NB4 (cell line): Measurements from ENCODE around the gene GABRB1.

ENCODE experiments used
- DNase-seq: peaks from one replicate; pipeline ENCODE4 v3.0.0; 2010; ENCODE audit warnings: low read depth
- H3K4me3 ChIP-seq: one replicate; pipeline ENCODE4 v1.5.1; 2011; ENCODE audit warnings: mild to moderate bottlenecking, low read depth, low read length, moderate library complexity
- CTCF ChIP-seq: IDR thresholded peaks from one replicate; pipeline ENCODE4 v1.5.1; 2012; ENCODE audit warnings: low read depth, low read length
- MAX ChIP-seq: IDR thresholded peaks from 2 replicates; pipeline ENCODE4 v1.6.1; 2011; ENCODE audit warnings: low read depth, low read length
- MYC ChIP-seq: IDR thresholded peaks from 2 replicates; pipeline ENCODE4 v1.6.1; 2011; ENCODE audit warnings: low read depth, low read length
- POLR2A ChIP-seq: IDR thresholded peaks from 2 replicates; pipeline ENCODE4 v1.6.1; 2011; ENCODE audit warnings: mild to moderate bottlenecking; ENCODE audit not compliant: insufficient read length; ENCODE audit errors: extremely low read depth

The GABRB1 gene

GRCh38 chr4:47473141-47473750 is 441.9 kb downstream of the GABRB1 start:
- DNase-seq: no peak
- H3K4me3 ChIP-seq: no peak overlapping the region
- TF ChIP-seq MAX (no peak), POLR2A (no peak), MYC (no peak), CTCF (no peak)

GRCh38 chr4:47474799-47475198 is 443.4 kb downstream of the GABRB1 start:
- DNase-seq: no peak
- TF ChIP-seq MAX: no peak
- TF ChIP-seq POLR2A: no peak
- TF ChIP-seq CTCF: no peak
- no peak overlapping the region for H3K4me3 ChIP-seq

GRCh38 chr4:47475411-47475810 is 444.0 kb downstream of the GABRB1 start:
- no peak overlapping the region for H3K4me3 ChIP-seq
- no peak for DNase-seq
- TF ChIP-seq CTCF (no peak), MYC (no peak), POLR2A (no peak), MAX (no peak)
